ENCODE results near the gene VMP1.
"Not testable (repeated sequence)": the region's sequence is repeated elsewhere in the genome, so short reads cannot be mapped to it uniquely, and the experiment has no call there.

The VMP1 gene

DNA sequence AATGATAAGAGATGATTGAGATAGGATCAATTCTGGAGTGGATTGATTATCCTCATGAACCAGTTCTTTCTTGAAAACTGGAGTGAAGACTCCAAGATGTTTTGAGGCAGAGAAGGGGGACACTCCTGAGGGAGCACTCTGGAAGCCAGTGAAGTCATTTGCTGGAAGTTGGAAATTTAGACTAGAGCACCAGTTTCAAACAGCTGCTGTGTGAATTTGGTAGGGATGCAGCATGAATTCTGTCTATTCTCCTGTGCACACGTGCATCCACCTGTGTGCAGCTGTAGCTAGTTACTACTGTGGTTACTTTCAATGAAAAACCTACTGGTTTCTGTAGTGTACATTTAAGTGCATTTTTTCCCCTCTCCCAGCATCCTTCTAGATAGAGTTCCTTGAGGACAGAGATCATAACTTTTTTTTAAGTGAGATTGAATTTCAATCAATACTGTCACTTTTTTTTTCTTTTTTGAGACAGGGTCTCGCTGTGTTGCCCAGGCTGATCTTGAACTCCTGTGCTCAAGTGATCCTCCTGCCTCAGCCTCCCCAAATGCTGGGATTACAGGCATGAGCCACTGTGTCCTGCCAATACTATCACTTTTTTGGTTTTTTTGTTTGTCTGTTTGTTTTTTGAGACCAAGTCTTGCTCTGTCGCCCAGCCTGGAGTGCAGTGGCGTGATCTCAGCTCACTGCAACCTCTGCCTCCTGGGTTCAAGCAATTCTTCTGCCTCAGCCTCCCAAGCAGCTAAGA is 119.4 kb downstream of the VMP1 start:
- H3K27ac ChIP-seq (ENCODE audit: poor library complexity, severe bottlenecking): peak overlapping the region; percentile 98
- peaks cover 46% of the 10 kb centered on the region for H3K4me1 ChIP-seq (ENCODE audit: insufficient read depth, poor library complexity, severe bottlenecking)
- ATAC-seq (ENCODE audit: low read depth): no peak
- H3K4me3 ChIP-seq (ENCODE audit: severe bottlenecking): no peak overlapping the region
- TF ChIP-seq, protein P1, sequence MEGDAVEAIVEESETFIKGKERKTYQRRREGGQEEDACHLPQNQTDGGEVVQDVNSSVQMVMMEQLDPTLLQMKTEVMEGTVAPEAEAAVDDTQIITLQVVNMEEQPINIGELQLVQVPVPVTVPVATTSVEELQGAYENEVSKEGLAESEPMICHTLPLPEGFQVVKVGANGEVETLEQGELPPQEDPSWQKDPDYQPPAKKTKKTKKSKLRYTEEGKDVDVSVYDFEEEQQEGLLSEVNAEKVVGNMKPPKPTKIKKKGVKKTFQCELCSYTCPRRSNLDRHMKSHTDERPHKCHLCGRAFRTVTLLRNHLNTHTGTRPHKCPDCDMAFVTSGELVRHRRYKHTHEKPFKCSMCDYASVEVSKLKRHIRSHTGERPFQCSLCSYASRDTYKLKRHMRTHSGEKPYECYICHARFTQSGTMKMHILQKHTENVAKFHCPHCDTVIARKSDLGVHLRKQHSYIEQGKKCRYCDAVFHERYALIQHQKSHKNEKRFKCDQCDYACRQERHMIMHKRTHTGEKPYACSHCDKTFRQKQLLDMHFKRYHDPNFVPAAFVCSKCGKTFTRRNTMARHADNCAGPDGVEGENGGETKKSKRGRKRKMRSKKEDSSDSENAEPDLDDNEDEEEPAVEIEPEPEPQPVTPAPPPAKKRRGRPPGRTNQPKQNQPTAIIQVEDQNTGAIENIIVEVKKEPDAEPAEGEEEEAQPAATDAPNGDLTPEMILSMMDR (IDR thresholded peaks at IDR 0.05; ENCODE audit: poor library complexity, severe bottlenecking): no peak
- no peak for DNase-seq (ENCODE audit: low spot score)
- H3K36me3 ChIP-seq (ENCODE audit: low read depth): no peaks in the 10 kb centered on the region
- no peaks in the 10 kb centered on the region for H3K27me3 ChIP-seq (ENCODE audit: insufficient read depth, poor library complexity, severe bottlenecking)
- H3K9me3 ChIP-seq (ENCODE audit: severe bottlenecking): no peaks in the 10 kb centered on the region

DNA sequence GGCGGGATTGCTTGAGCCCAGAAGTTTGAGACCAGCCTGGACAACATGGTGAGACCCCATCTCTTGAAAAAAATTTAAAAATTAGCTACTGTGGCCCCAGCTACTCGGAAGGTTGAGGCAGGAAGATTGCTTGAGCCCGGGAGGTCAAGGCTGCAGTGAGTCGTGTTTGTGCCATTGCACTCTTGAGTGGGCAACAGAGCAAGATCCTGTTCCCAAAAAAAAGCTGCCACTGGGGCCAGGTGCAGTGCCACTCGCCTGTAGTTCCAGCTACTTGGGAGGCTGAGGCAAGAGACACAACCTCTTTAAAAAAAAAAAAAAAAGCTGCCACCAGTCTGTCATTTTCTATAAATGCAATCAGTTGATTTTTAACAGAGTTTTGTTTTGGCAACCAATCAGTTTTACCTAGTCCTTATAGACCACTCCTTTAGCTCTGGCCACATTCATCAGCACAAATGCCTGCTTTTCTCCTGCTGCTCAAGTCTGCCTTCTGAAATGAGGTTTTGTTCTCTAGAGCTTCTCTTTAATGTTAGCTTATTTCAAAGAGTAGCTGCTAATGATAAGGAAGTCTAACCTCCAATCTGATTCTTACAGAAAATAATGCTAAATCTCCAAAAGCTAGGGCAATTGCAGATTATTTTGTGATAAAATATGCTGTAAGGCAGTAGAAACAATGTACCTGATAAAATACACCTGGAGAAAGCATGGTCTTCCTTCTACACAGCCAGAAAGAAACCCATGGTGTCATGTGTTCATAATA is 120.4 kb downstream of the VMP1 start:
- DNase-seq (ENCODE audit: low spot score): no peak
- no peaks in the 10 kb centered on the region for H3K27me3 ChIP-seq (ENCODE audit: insufficient read depth, poor library complexity, severe bottlenecking)
- ATAC-seq (ENCODE audit: low read depth): no peak
- H3K9me3 ChIP-seq (ENCODE audit: severe bottlenecking): no peaks in the 10 kb centered on the region
- no peak overlapping the region for H3K4me3 ChIP-seq (ENCODE audit: severe bottlenecking)
- TF ChIP-seq, protein P1 (IDR thresholded peaks at IDR 0.05; ENCODE audit: poor library complexity, severe bottlenecking): no peak
- H3K27ac ChIP-seq (ENCODE audit: poor library complexity, severe bottlenecking): peak overlapping the region; percentile 98
- no peaks in the 10 kb centered on the region for H3K36me3 ChIP-seq (ENCODE audit: low read depth)
- peaks cover 46% of the 10 kb centered on the region for H3K4me1 ChIP-seq (ENCODE audit: insufficient read depth, poor library complexity, severe bottlenecking)

DNA sequence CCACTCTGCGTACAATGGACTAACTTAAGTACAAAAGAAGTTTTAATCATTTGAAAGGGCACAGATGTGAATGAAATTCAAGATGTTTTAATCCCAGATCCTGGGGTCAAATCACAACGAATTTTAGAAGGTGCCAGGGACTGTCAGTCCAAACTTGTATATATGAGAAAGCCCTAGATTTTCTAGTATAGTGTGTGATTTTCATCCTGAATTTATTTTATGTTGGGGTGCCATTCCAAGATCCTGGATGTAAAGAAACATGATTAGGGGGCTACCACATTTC is 121.0 kb downstream of the VMP1 start:
- Histone ChIP-seq H3K27ac (ENCODE audit: poor library complexity, severe bottlenecking) (peak overlapping the region; percentile 98), H3K4me3 (ENCODE audit: severe bottlenecking) (no peak overlapping the region), H3K4me1 (ENCODE audit: insufficient read depth, poor library complexity, severe bottlenecking) (peaks cover 49% of the 10 kb centered on the region), H3K36me3 (ENCODE audit: low read depth) (no peaks in the 10 kb centered on the region), H3K9me3 (ENCODE audit: severe bottlenecking) (no peaks in the 10 kb centered on the region), H3K27me3 (ENCODE audit: insufficient read depth, poor library complexity, severe bottlenecking) (no peaks in the 10 kb centered on the region)
- TF ChIP-seq, protein P1 (IDR thresholded peaks at IDR 0.05; ENCODE audit: poor library complexity, severe bottlenecking): no peak
- DNase-seq (ENCODE audit: low spot score) (no peak), ATAC-seq (ENCODE audit: low read depth) (no peak)

DNA sequence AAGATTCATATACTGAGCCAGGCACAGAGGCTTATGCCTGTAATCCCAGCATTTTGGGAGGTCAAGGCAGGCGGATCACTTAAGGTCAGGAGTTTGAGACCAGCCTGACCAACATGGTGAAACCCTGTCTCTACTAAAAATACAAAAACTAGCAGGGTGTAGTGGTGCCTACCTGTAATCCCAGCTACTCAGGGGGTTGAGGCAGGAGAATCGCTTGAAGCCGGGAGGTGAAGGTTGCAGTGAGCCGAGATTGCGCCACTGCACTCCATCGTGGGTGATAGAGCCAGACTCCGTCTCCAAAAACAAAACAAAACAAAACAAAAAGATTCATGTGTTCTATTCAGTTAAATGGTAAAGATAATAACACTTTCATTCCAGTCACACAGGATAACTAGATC is 121.4 kb downstream of the VMP1 start:
- H3K4me1 ChIP-seq (ENCODE audit: insufficient read depth, poor library complexity, severe bottlenecking): peaks cover 49% of the 10 kb centered on the region
- ATAC-seq (ENCODE audit: low read depth): 0 out of 3 replicates have a peak, but pooled peaks have one; percentile 4

DNA sequence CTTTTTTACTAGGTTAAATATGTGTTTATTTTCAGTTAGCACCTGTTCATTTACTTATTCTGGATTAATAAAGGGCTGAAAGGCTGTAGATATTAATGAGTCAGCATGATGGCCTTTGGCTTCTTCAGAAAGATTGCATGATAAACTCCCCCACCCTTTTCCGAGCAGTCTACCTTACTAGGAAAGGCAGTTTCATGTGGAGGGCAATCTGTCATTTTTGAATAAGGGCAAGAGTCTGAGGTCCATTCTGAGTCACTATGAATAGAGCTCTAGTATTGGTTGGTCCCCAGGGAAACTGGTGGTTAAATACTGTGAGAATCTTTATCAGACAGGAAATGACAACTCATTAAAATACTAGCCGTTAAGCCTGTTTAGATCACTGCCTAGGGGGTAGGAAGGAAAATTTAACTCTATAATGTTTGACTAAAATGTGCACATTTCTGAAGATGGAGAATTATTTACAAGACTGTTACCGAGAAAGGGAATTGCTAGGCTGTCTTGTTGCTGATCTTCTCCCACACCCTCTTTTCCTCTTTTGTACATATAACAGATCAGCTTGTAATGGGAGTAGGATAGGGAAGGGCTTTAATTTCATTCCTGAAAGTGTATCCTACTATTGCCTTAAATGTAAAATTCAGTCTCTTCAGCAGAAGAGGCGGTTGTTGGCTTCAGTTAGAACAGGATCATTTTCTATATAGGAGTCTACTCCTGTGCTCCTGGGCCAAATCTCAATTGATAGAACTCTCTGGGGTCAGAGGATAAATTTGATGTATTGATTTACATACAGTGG is 122.0 kb downstream of the VMP1 start:
- no peaks in the 10 kb centered on the region for H3K27me3 ChIP-seq (ENCODE audit: insufficient read depth, poor library complexity, severe bottlenecking)
- H3K27ac ChIP-seq (ENCODE audit: poor library complexity, severe bottlenecking): peak overlapping the region; percentile 98
- peaks cover 49% of the 10 kb centered on the region for H3K4me1 ChIP-seq (ENCODE audit: insufficient read depth, poor library complexity, severe bottlenecking)
- DNase-seq (ENCODE audit: low spot score) (no peak), ATAC-seq (ENCODE audit: low read depth) (peak; percentile 95)
- H3K9me3 ChIP-seq (ENCODE audit: severe bottlenecking): no peaks in the 10 kb centered on the region
- TF ChIP-seq, protein P1 (IDR thresholded peaks at IDR 0.05; ENCODE audit: poor library complexity, severe bottlenecking): no peak
- H3K36me3 ChIP-seq (ENCODE audit: low read depth): no peaks in the 10 kb centered on the region
- H3K4me3 ChIP-seq (ENCODE audit: severe bottlenecking): peak overlapping the region; percentile 1

More for the DNA sequence above, 121.4 kb downstream of the VMP1 start:
- not testable (repeated sequence) for H3K9me3 ChIP-seq (ENCODE audit: severe bottlenecking); H3K4me3 ChIP-seq (ENCODE audit: severe bottlenecking); DNase-seq (ENCODE audit: low spot score); H3K36me3 ChIP-seq (ENCODE audit: low read depth); H3K27me3 ChIP-seq (ENCODE audit: insufficient read depth, poor library complexity, severe bottlenecking)
- H3K27ac ChIP-seq (ENCODE audit: poor library complexity, severe bottlenecking): peak overlapping the region; percentile 98

Data from RWPE2 (cell line).